Activated T-helper 2 cell treated with anti-CD3 and anti-CD28 coated beads, Interferon-gamma antibody, Interleukin-2, Interleukin-4, amounts not matched to agents 10 μg/mL and 5 μg/mL and 100 μg/mL, durations not matched to agents 14 hours and 24 hours and 36 hours (primary cell): ENCODE measurements around the gene HOXA11. TPM values are rescaled to one million over a fixed set of nuclear protein-coding genes. Genes with fewer than 3 reads are reported as not detected.
A peak's percentile ranks its signal among the peaks of the same experiment; 100 is the strongest.

Source experiments
- DNase-seq: peaks from one replicate; pipeline ENCODE4 v3.0.0; 2021; ENCODE audit warnings: low spot score
- H3K27ac Mint-ChIP-seq: one replicate; pipeline ENCODE4 v1.8.0; 2021; ENCODE audit warnings: mixed read lengths
- H3K27me3 Mint-ChIP-seq: one replicate; pipeline ENCODE4 v1.8.0; 2021; ENCODE audit warnings: low read depth, mixed read lengths
- H3K36me3 Mint-ChIP-seq: one replicate; pipeline ENCODE4 v1.8.0; 2021; ENCODE audit warnings: low read depth, mixed read lengths
- H3K4me1 Mint-ChIP-seq: one replicate; pipeline ENCODE4 v1.8.0; 2021; ENCODE audit warnings: low read depth, mixed read lengths
- H3K4me3 Mint-ChIP-seq: one replicate; pipeline ENCODE4 v1.8.0; 2021; ENCODE audit warnings: low read depth, mild to moderate bottlenecking, moderate library complexity, mixed read lengths
- H3K9me3 Mint-ChIP-seq: one replicate; pipeline ENCODE4 v1.8.0; 2021; ENCODE audit warnings: mixed read lengths
- intact Hi-C: fragments of 100-400 bp; cut with micrococcal nuclease; formaldehyde crosslinking; loops from one replicate; pipeline ENCODE4 v1.15.1; 2023
- total RNA-seq: library from RNA; stranded (reverse); gene quantifications from 2 replicates; pipeline ENCODE4 v1.2.3, GENCODE V29; 2022

Gene HOXA11
- total RNA-seq, 1 donor from 2014 or later = not detected

- peak overlapping the region; percentile 50 for H3K27ac Mint-ChIP-seq
- intact Hi-C loops = loop anchor here (2.0 to 10.0 kb wide), 5 partner anchors 13 to 1797 kb away; partner anchors contain the start of genes EVX1, HOXA11 and TRIL
- no peak overlapping the region for H3K4me3 Mint-ChIP-seq
Observed at GRCh38 chr7:27157702-27158431, 27.2 kb downstream of the HOXA11 start.

DNA sequence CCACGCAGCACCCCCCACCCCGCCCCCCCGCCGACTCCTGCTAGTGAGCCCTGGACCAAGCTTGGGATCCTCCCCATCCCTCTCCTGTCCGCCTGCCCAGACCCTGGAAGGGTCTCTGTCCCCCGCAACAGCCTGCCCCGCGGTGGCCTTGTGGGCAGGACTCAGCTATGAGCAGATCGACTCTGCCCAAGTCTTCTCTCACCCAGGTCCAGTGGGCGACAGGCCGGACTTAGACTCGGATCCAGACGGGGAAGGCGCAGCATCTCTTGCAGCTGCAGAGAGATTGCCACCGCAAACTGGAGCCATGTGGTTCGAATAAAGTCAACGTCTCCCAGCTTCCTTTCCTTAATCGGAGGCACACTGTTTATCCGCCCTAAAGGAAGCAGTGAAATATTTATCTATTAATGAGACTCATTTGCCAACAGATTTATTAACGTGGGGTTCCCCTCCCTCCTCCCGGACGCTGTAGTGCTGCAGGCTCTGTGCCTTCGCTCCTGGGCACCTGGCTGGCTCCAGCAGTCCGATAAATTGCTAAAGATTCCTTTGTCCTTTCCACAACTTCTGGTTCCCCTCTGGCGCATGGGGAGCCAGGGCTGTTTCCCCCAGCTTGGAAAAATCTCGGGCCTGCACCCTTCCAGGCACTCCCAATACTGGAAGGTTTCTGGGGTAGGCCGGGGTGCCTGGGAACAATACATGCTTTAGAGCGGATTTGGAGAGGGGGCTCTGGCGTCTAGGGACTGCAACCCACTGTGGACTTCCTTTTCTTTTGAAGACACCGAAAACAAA is 27.9 kb downstream of the HOXA11 start:
- Mint-ChIP-seq H3K4me3 (no peak overlapping the region), H3K4me1 (peaks cover 11% of the 10 kb centered on the region), H3K9me3 (no peaks in the 10 kb centered on the region), H3K27me3 (peaks cover 84% of the 10 kb centered on the region), H3K36me3 (peaks cover 4% of the 10 kb centered on the region), H3K27ac (no peak overlapping the region)
- no peak for DNase-seq
- intact Hi-C loops = loop anchor here (1.0 to 10.0 kb wide), 6 partner anchors 8 to 1798 kb away; partner anchors contain the start of genes EVX1, HOXA11, HOXA9 and TRIL

More at GRCh38 chr7:27157702-27158431, 27.2 kb downstream of the HOXA11 start:
- DNase-seq = no peak
- H3K9me3 Mint-ChIP-seq = no peaks in the 10 kb centered on the region
- H3K4me1 Mint-ChIP-seq = peaks cover 11% of the 10 kb centered on the region
- H3K36me3 Mint-ChIP-seq = peaks cover 4% of the 10 kb centered on the region
- H3K27me3 Mint-ChIP-seq = peaks cover 86% of the 10 kb centered on the region

GRCh38 chr7:27156508-27156898 is 28.5 kb downstream of the HOXA11 start, which contains the start of gene HOXA7:
Gene HOXA7, minus strand, starts transcription at chr7:27156675. Its CDS starts 130 bp downstream, at chr7:27156545.
- intact Hi-C loops = loop anchor here (1.0 to 10.0 kb wide), 6 partner anchors 9 to 1798 kb away; partner anchors contain the start of genes EVX1, HOXA11, HOXA9 and TRIL
- Mint-ChIP-seq H3K4me1 (peaks cover 14% of the 10 kb centered on the region), H3K27me3 (peaks cover 87% of the 10 kb centered on the region), H3K36me3 (peaks cover 4% of the 10 kb centered on the region), H3K4me3 (no peak within 1 kb of the TSS), H3K27ac (no peak within 1 kb of the TSS), H3K9me3 (no peaks in the 10 kb centered on the region)
- DNase-seq = no peak

- no peak overlapping the region for H3K4me3 Mint-ChIP-seq
- H3K4me1 Mint-ChIP-seq = peaks cover 16% of the 10 kb centered on the region
- H3K27me3 Mint-ChIP-seq = peaks cover 89% of the 10 kb centered on the region
- H3K9me3 Mint-ChIP-seq = no peaks in the 10 kb centered on the region
- H3K27ac Mint-ChIP-seq = no peak overlapping the region
- no peak for DNase-seq
- intact Hi-C loops = loop anchor here (1.0 to 10.0 kb wide), 6 partner anchors 9 to 1799 kb away; partner anchors contain the start of genes EVX1, HOXA11, HOXA9 and TRIL
- peaks cover 4% of the 10 kb centered on the region for H3K36me3 Mint-ChIP-seq
Observed at GRCh38 chr7:27155816-27156507, 29.1 kb downstream of the HOXA11 start.

- H3K27me3 Mint-ChIP-seq = peaks cover 92% of the 10 kb centered on the region
- H3K27ac Mint-ChIP-seq = no peak overlapping the region
- no peaks in the 10 kb centered on the region for H3K9me3 Mint-ChIP-seq
- intact Hi-C loops = loop anchor here (5.0 to 10.0 kb wide), 3 partner anchors 42 to 1800 kb away; partner anchors contain the start of gene TRIL
- H3K36me3 Mint-ChIP-seq = peaks cover 4% of the 10 kb centered on the region
- no peak overlapping the region for H3K4me3 Mint-ChIP-seq
- no peak for DNase-seq
- H3K4me1 Mint-ChIP-seq = peaks cover 16% of the 10 kb centered on the region
Observed at GRCh38 chr7:27154901-27155815, 29.9 kb downstream of the HOXA11 start.

- Mint-ChIP-seq H3K4me1 (peaks cover 14% of the 10 kb centered on the region), H3K4me3 (no peak overlapping the region), H3K36me3 (peaks cover 4% of the 10 kb centered on the region), H3K27me3 (peaks cover 92% of the 10 kb centered on the region), H3K27ac (no peak overlapping the region), H3K9me3 (no peaks in the 10 kb centered on the region)
- intact Hi-C loops = loop anchor here (5.0 to 10.0 kb wide), 2 partner anchors 1292 to 1800 kb away; partner anchors contain the start of gene TRIL
- no peak for DNase-seq
Observed at GRCh38 chr7:27154369-27154768, 30.7 kb downstream of the HOXA11 start.

DNA sequence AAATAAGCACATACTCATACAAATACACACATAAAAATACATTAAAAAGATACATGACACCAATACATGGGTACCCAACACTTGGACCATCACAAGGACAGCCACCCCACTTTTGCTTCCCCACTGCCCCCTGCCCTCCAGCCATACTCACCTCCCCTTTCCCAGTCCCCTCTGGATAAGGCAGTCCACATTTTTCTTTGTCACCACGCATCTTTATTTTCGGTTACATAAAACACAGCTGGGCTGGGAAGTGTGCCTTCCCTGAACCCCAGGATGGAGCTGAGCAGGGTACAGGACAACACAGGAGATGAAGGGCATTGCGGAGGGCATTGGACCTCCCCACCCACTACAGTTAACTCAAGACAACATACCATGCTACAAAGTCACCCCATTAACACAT is 31.5 kb downstream of the HOXA11 start:
- Mint-ChIP-seq H3K4me1 (peaks cover 14% of the 10 kb centered on the region), H3K4me3 (no peak overlapping the region), H3K27ac (no peak overlapping the region), H3K27me3 (peaks cover 89% of the 10 kb centered on the region), H3K9me3 (no peaks in the 10 kb centered on the region), H3K36me3 (peaks cover 4% of the 10 kb centered on the region)
- no peak for DNase-seq
- intact Hi-C loops = loop anchor here (5.0 to 10.0 kb wide), 2 partner anchors 1291 to 1801 kb away; partner anchors contain the start of gene TRIL

GRCh38 chr7:27152816-27153442 is 32.1 kb downstream of the HOXA11 start:
- no peak overlapping the region for H3K27ac Mint-ChIP-seq
- peaks cover 89% of the 10 kb centered on the region for H3K27me3 Mint-ChIP-seq
- H3K36me3 Mint-ChIP-seq = peaks cover 4% of the 10 kb centered on the region
- no peak for DNase-seq
- intact Hi-C loops = loop anchor here (5.0 to 10.0 kb wide), 2 partner anchors 1291 to 1802 kb away; partner anchors contain the start of gene TRIL
- H3K9me3 Mint-ChIP-seq = no peaks in the 10 kb centered on the region
- H3K4me3 Mint-ChIP-seq = no peak overlapping the region
- H3K4me1 Mint-ChIP-seq = peaks cover 17% of the 10 kb centered on the region

GRCh38 chr7:27151931-27152815 is 32.9 kb downstream of the HOXA11 start, which contains the start of gene HOXA3:
Gene HOXA3, minus strand, starts transcription at chr7:27152583. Its CDS starts 41,943 bp downstream, at chr7:27110640.
- intact Hi-C loops = loop anchor here (2.0 to 10.0 kb wide), 4 partner anchors 13 to 1803 kb away; partner anchors contain the start of genes HOXA9 and TRIL
- H3K9me3 Mint-ChIP-seq = no peaks in the 10 kb centered on the region
- H3K4me1 Mint-ChIP-seq = peaks cover 17% of the 10 kb centered on the region
- DNase-seq = no peak
- no peak within 1 kb of the TSS for H3K27ac Mint-ChIP-seq
- H3K27me3 Mint-ChIP-seq = peaks cover 87% of the 10 kb centered on the region
- peak within 1 kb of the TSS; percentile 60 for H3K4me3 Mint-ChIP-seq
- peaks cover 4% of the 10 kb centered on the region for H3K36me3 Mint-ChIP-seq

- no peaks in the 10 kb centered on the region for H3K9me3 Mint-ChIP-seq
- H3K4me3 Mint-ChIP-seq = peak overlapping the region; percentile 60
- intact Hi-C loops = loop anchor here (2.0 to 10.0 kb wide), 4 partner anchors 13 to 1803 kb away; partner anchors contain the start of genes HOXA9 and TRIL
- H3K36me3 Mint-ChIP-seq = peaks cover 4% of the 10 kb centered on the region
- H3K27me3 Mint-ChIP-seq = peaks cover 88% of the 10 kb centered on the region
- H3K27ac Mint-ChIP-seq = no peak overlapping the region
- peaks cover 17% of the 10 kb centered on the region for H3K4me1 Mint-ChIP-seq
- no peak for DNase-seq
Observed at GRCh38 chr7:27151341-27151930, 33.6 kb downstream of the HOXA11 start.
